ENCODE measurements around the gene YWHAE.
"Not testable (repeated sequence)": the region's sequence is repeated elsewhere in the genome, so short reads cannot be mapped to it uniquely, and the experiment has no call there.

Gene YWHAE

GRCh38 chr17:1373707-1374237, 26.2 kb downstream of the YWHAE start:
- DNase-seq = no peak

GRCh38 chr17:1372618-1373017, 27.4 kb downstream of the YWHAE start:
- DNase-seq = no peak

- no peak for DNase-seq
These were observed 28.0 kb downstream of the YWHAE start for GRCh38 chr17:1371893-1372590.

GRCh38 chr17:1368588-1368987, 31.4 kb downstream of the YWHAE start:
- DNase-seq = no peak

GRCh38 chr17:1367351-1367745, 32.7 kb downstream of the YWHAE start:
- DNase-seq = no peak

GRCh38 chr17:1366234-1366633, 33.8 kb downstream of the YWHAE start:
- no peak for DNase-seq

- DNase-seq = peak; percentile 80
These were observed 34.5 kb downstream of the YWHAE start for GRCh38 chr17:1365445-1366039.

GRCh38 chr17:1362964-1363363, 37.1 kb downstream of the YWHAE start:
- DNase-seq = no peak

GRCh38 chr17:1362065-1362848, 37.8 kb downstream of the YWHAE start:
- peak; percentile 47 for DNase-seq

- DNase-seq = peak; percentile 42
These were observed 39.0 kb downstream of the YWHAE start for GRCh38 chr17:1360975-1361374.

- DNase-seq = peak; percentile 76
These were observed 39.7 kb downstream of the YWHAE start for GRCh38 chr17:1360315-1360714.

- no peak for DNase-seq
These were observed 46.0 kb downstream of the YWHAE start for GRCh38 chr17:1354030-1354429.

- DNase-seq = not testable (repeated sequence)
These were observed 47.5 kb downstream of the YWHAE start for GRCh38 chr17:1352530-1352929.

GRCh38 chr17:1351971-1352370, 48.1 kb downstream of the YWHAE start:
- DNase-seq = no peak

- no peak for DNase-seq
These were observed 48.7 kb downstream of the YWHAE start for GRCh38 chr17:1351275-1351674.

- no peak for DNase-seq
These were observed 52.3 kb downstream of the YWHAE start for GRCh38 chr17:1347589-1348323.

- DNase-seq = no peak
These were observed 55.5 kb downstream of the YWHAE start for GRCh38 chr17:1344521-1344920.

GRCh38 chr17:1343554-1343953, 56.5 kb downstream of the YWHAE start:
- no peak for DNase-seq

- no peak for DNase-seq
These were observed 59.7 kb downstream of the YWHAE start for GRCh38 chr17:1340371-1340770.

GRCh38 chr17:1331708-1332107, 68.3 kb downstream of the YWHAE start:
- no peak for DNase-seq

GRCh38 chr17:1329745-1330343, 70.2 kb downstream of the YWHAE start:
- no peak for DNase-seq

GRCh38 chr17:1328437-1328836, 71.6 kb downstream of the YWHAE start:
- DNase-seq = no peak

- no peak for DNase-seq
These were observed 74.3 kb downstream of the YWHAE start for GRCh38 chr17:1325766-1326165.
